Esophagus squamous epithelium (tissue), 5 donors: ENCODE measurements around the gene SLC39A10. TPM values are rescaled to one million over a fixed set of nuclear protein-coding genes. Genes with fewer than 3 reads are reported as not detected.

Experiments used
- DNase-seq: peaks from one replicate; lab custom pipeline; 2025; lab: John Stamatoyannopoulos, UW
- H3K27ac ChIP-seq, 4 donors: fragments of 200-600 bp; sonication (generic); one replicate each; pipeline ENCODE4 v1.5.1; 2016 to 2019; ENCODE audit warnings: mild to moderate bottlenecking in 1 of 4
- H3K27me3 ChIP-seq, 4 donors: fragments of 200-600 bp; sonication (generic); 1 replicate in 3 of 4; 2 replicates in 1 of 4; pipeline versions ENCODE4 v1.5.1 to v1.6.0; 2017 to 2021; ENCODE audit warnings: antibody characterized with exemption in 1 of 4
- H3K36me3 ChIP-seq, 3 donors: fragments of 200-600 bp; sonication (generic); one replicate each; pipeline ENCODE4 v1.5.1; 2016 to 2019
- H3K4me1 ChIP-seq, 3 donors: fragments of 200-600 bp; sonication (generic); one replicate each; pipeline ENCODE4 v1.5.1; 2017 to 2019
- H3K4me3 ChIP-seq, 4 donors: fragments of 200-600 bp; sonication (generic); 1 replicate in 3 of 4; 2 replicates in 1 of 4; pipeline ENCODE4 v1.5.1; 2016 to 2019; ENCODE audit warnings: mild to moderate bottlenecking in 2 of 4, moderate library complexity in 1 of 4
- H3K9me3 ChIP-seq, 3 donors: fragments of 200-600 bp; sonication (generic); one replicate each; pipeline ENCODE4 v1.5.1; 2016 to 2019
- POLR2A ChIP-seq, 4 donors: fragments of 450-650 bp; IDR thresholded peaks; one replicate each; pipeline ENCODE4 v1.6.1; 2017; ENCODE audit warnings: antibody characterized with exemption in 4 of 4, mild to moderate bottlenecking in 4 of 4, moderate library complexity in 3 of 4
- WGBS, 2 donors: methylation state at CpG; one replicate each; pipeline ENCODE4 v1.1.5; 2018; 5-methylcytosine and 5-hydroxymethylcytosine counted together
- intact Hi-C: fragments of 100-400 bp; cut with DNase I; formaldehyde crosslinking; loops from one replicate; pipeline ENCODE4 v1.15.0; 2022
- total RNA-seq, 4 donors: library from RNA; depleted of rRNA; stranded (reverse); fragments of >200 nt; gene quantifications; one replicate each; pipeline ENCODE4 v1.1.0, GENCODE V29; 2016
- TF ChIP-seq, protein P1 (sequence below), 6 experiments: fragments of 450-650 bp in 4 of 6; fragments of 200-600 bp in 2 of 6; sonication (generic) in 2 of 6; IDR thresholded peaks; one replicate each; pipeline ENCODE4 v1.5.1; 2016 to 2019; ENCODE audit warnings: antibody characterized with exemption in 6 of 6, mild to moderate bottlenecking in 4 of 6, moderate library complexity in 4 of 6
- donor health status: DM: yes; HTN: yes; CAD: no.

The SLC39A10 gene
- total RNA-seq, 4 donors from 2014 or later, result 2.0 to 15.3 (median 9.3) TPM

DNA sequence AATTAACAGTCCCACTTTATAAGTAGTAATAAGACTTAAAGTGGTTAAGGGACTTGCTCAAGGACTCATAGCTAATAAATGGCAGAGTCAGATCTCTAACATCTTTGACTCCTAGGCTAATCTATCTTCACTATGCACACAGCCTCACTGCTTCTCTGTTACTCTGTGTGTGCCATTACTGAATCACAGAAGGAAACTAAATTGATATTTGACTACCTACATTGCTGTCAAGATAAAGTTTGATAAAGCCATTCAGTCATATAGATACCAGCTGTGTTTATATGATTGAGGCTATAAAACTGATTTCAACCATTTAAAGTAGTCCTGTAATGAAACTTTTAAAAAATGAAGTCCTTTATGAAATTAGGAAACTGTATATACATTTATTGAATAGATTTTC lies 10.9 kb downstream of the SLC39A10 start:
- no peaks in the 10 kb centered on the region for H3K9me3 ChIP-seq
- H3K4me3 ChIP-seq, result no peak overlapping the region
- intact Hi-C loops, result no loop called here
- DNase-seq, result no peak
- H3K4me1 ChIP-seq, result peaks cover 0 to 5% (median 0%) of the 10 kb centered on the region in 3 donors
- H3K27me3 ChIP-seq, result no peaks in the 10 kb centered on the region
- TF ChIP-seq, protein P1, sequence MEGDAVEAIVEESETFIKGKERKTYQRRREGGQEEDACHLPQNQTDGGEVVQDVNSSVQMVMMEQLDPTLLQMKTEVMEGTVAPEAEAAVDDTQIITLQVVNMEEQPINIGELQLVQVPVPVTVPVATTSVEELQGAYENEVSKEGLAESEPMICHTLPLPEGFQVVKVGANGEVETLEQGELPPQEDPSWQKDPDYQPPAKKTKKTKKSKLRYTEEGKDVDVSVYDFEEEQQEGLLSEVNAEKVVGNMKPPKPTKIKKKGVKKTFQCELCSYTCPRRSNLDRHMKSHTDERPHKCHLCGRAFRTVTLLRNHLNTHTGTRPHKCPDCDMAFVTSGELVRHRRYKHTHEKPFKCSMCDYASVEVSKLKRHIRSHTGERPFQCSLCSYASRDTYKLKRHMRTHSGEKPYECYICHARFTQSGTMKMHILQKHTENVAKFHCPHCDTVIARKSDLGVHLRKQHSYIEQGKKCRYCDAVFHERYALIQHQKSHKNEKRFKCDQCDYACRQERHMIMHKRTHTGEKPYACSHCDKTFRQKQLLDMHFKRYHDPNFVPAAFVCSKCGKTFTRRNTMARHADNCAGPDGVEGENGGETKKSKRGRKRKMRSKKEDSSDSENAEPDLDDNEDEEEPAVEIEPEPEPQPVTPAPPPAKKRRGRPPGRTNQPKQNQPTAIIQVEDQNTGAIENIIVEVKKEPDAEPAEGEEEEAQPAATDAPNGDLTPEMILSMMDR (IDR thresholded peaks at IDR 0.05), result no peak
- no peak overlapping the region for H3K27ac ChIP-seq
- no peaks in the 10 kb centered on the region for H3K36me3 ChIP-seq

DNA sequence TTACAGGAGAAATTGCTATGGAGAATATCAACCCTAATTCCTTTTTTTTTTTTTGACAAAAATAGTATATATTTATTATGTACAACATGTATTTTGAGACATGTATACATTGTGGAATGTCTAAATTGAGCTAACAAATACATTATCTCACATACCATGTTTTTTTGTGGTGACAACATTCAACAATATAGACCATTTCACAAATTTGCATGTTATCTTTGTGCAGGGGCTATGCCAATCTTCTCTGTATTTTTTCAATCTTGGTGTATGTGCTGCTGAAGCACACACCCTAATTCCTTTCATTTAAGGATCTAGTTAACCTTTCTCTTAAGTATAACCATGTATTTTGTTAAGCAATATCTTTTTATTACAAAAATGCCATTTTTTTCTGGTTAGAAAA lies 13.2 kb downstream of the SLC39A10 start:
- Histone ChIP-seq H3K36me3 (no peaks in the 10 kb centered on the region), H3K4me1 (peaks cover 0 to 5% (median 0%) of the 10 kb centered on the region in 3 donors), H3K9me3 (no peaks in the 10 kb centered on the region), H3K4me3 (no peak overlapping the region), H3K27me3 (no peaks in the 10 kb centered on the region), H3K27ac (no peak overlapping the region)
- intact Hi-C loops, result no loop called here
- no peak for DNase-seq
- TF ChIP-seq POLR2A (IDR thresholded peaks at IDR 0.05), result no peak
- TF ChIP-seq, protein P1 (IDR thresholded peaks at IDR 0.05), result no peak

DNA sequence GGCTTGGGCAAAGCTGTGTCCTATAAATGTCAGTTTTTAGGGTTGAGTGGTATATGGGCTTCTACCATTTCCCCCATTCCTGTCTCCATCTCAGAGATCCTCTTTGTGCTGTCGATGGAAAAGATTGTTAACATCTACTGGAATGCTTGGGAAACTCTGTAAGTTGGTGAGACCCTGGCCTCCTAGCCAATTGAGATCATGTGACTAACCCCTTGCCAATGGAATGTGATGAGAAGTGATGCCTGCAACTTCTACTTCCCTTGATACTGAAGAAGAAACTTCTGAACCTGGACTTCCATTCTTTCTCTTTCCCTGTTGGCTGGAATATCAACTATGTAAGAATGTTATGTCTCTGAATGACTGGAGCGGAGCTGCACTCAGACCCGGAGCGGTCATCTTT lies 14.5 kb downstream of the SLC39A10 start:
- Histone ChIP-seq H3K27ac (no peak overlapping the region), H3K27me3 (no peaks in the 10 kb centered on the region), H3K4me1 (peaks cover 0 to under 1% (median 0%) of the 10 kb centered on the region in 3 donors), H3K9me3 (no peaks in the 10 kb centered on the region), H3K4me3 (no peak overlapping the region), H3K36me3 (no peaks in the 10 kb centered on the region)
- DNase-seq, result no peak
- intact Hi-C loops, result no loop called here
- TF ChIP-seq POLR2A (IDR thresholded peaks at IDR 0.05), result no peak
- TF ChIP-seq, protein P1 (IDR thresholded peaks at IDR 0.05), result no peak
- 66 to 72% methylated on average over 4 of the region's 4 CpGs for WGBS, 2 donors

DNA sequence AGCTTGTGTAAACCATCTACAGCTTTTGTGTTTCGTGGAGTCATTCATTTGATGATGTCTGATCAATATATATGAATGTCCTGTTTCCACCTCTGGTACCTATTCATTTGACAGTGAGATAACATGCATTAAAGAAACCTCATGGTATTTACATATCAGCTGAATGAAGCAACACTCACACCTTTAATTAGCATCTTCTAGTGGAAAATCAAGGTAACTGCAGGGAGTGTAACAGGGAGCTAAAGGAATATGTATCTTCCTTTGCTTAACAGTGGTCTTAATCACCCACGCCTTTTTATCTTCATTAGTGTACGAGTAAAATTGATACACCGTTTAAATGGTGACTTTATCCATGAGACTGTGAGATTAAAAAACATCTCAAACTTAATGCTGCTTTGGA lies 15.6 kb downstream of the SLC39A10 start:
- Histone ChIP-seq H3K4me3 (no peak overlapping the region), H3K36me3 (no peaks in the 10 kb centered on the region), H3K4me1 (no peaks in the 10 kb centered on the region), H3K27me3 (no peaks in the 10 kb centered on the region), H3K27ac (no peak overlapping the region), H3K9me3 (no peaks in the 10 kb centered on the region)
- intact Hi-C loops, result no loop called here
- WGBS, 2 donors, result 85 to 94% methylated on average over 4 of the region's 4 CpGs
- TF ChIP-seq, protein P1 (IDR thresholded peaks at IDR 0.05), result peak in 2 of 6 experiments; percentile 14 to 41
- no peak for TF ChIP-seq POLR2A (IDR thresholded peaks at IDR 0.05)
- DNase-seq, result no peak

DNA sequence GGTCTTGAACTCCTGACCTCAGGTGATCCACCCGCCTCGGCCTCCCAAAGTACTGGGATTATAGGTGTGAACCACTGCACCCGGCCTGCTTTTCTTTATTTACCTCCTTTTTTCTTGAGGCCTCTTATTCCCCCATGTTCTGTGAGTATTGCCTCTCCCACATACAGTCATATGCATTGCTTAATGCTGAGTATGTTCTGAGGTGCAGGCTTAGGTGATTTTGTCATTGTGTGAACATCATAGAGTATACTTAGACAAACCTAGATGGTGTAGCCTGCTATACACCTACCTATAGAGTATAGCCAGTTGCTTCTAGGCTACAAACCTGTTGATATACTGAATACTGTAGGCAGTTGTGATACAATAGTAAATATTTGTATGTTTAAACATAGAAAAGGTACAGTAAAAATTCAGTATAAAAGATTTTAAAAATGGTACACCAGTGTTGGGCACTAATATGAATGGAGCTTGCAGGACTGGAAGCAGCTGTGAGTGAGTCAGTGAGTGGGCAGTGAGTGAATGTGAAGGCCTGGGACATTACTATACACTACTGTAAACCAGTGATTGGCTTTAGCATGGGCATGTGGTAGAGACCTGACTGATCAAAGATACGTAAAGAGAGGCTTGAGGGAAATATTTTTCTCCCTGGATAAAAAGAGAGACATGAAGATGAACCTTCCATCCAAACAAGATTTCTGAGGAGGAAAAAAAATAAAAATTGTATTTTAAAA lies 17.6 kb downstream of the SLC39A10 start:
- TF ChIP-seq, protein P1 (IDR thresholded peaks at IDR 0.05), result no peak
- Histone ChIP-seq H3K27ac (no peak overlapping the region), H3K27me3 (no peaks in the 10 kb centered on the region), H3K4me1 (no peaks in the 10 kb centered on the region), H3K36me3 (no peaks in the 10 kb centered on the region), H3K9me3 (no peaks in the 10 kb centered on the region), H3K4me3 (no peak overlapping the region)
- intact Hi-C loops, result no loop called here
- DNase-seq, result no peak
- 81 to 92% methylated on average over 4 of the region's 4 CpGs for WGBS, 2 donors
